ENCODE data around the gene CELA2A.

CELA2A gene

GRCh38 chr1:15472587-15472986 lies 16.1 kb downstream of the CELA2A start:
- TF ChIP-seq POU6F1 (CRISPR knock-in tag; IDR thresholded peaks at IDR 0.05; ENCODE audit: borderline replicate concordance, low read depth) (no peak), CSRNP3 (CRISPR knock-in tag; IDR thresholded peaks at IDR 0.05) (no peak), ZFP3 (CRISPR knock-in tag; IDR thresholded peaks at IDR 0.05) (no peak), PPARA (CRISPR knock-in tag; IDR thresholded peaks at IDR 0.05; ENCODE audit: borderline replicate concordance) (no peak), CSDC2 (CRISPR knock-in tag; IDR thresholded peaks at IDR 0.05) (no peak), ZC3H10 (CRISPR knock-in tag; IDR thresholded peaks at IDR 0.05) (no peak), ZNF8 (CRISPR knock-in tag; IDR thresholded peaks at IDR 0.05) (no peak), ZFP30 (CRISPR knock-in tag; IDR thresholded peaks at IDR 0.05) (no peak)
- no peak for ATAC-seq

GRCh38 chr1:15475752-15476314 lies 19.3 kb downstream of the CELA2A start, which contains the start of gene CELA2B:
TSS of gene CELA2B (plus strand) at chr1:15476104. CDS start at chr1:15476126, 22 bp downstream.
- ATAC-seq = no peak
- TF ChIP-seq ZNF8 (CRISPR knock-in tag; IDR thresholded peaks at IDR 0.05) (no peak), TCF4 (CRISPR knock-in tag; IDR thresholded peaks at IDR 0.05; ENCODE audit: borderline replicate concordance) (no peak), ZNF565 (CRISPR knock-in tag; conservative IDR thresholded peaks at IDR 0.05; ENCODE audit: low read depth) (no peak), ESRRG (CRISPR knock-in tag; IDR thresholded peaks at IDR 0.05) (no peak), PATZ1 (CRISPR knock-in tag; IDR thresholded peaks at IDR 0.05; ENCODE audit: borderline replicate concordance) (no peak), ZFP30 (CRISPR knock-in tag; IDR thresholded peaks at IDR 0.05) (no peak), RARB (CRISPR knock-in tag; IDR thresholded peaks at IDR 0.05) (no peak), ZC3H10 (CRISPR knock-in tag; IDR thresholded peaks at IDR 0.05) (no peak)

- ATAC-seq = no peak
- TF ChIP-seq CSDC2 (CRISPR knock-in tag; IDR thresholded peaks at IDR 0.05) (no peak), ZFP3 (CRISPR knock-in tag; IDR thresholded peaks at IDR 0.05) (no peak), TSHZ2 (CRISPR knock-in tag; IDR thresholded peaks at IDR 0.05) (no peak), ESRRG (CRISPR knock-in tag; IDR thresholded peaks at IDR 0.05) (no peak), PATZ1 (CRISPR knock-in tag; IDR thresholded peaks at IDR 0.05; ENCODE audit: borderline replicate concordance) (no peak), SNAI2 (CRISPR knock-in tag; IDR thresholded peaks at IDR 0.05) (no peak), ISL1 (CRISPR knock-in tag; IDR thresholded peaks at IDR 0.05) (no peak), TOX (CRISPR knock-in tag; IDR thresholded peaks at IDR 0.05; ENCODE audit: borderline replicate concordance) (no peak), PPARA (CRISPR knock-in tag; IDR thresholded peaks at IDR 0.05; ENCODE audit: borderline replicate concordance) (no peak)
Measured at GRCh38 chr1:15476927-15477326, 20.4 kb downstream of the CELA2A start.
